Activated T-cell treated with anti-CD3 and anti-CD28 coated beads, Interleukin-2, amount 50 U/mL, for 72 hours (primary cell): ENCODE results near the gene CD80. TPM values are rescaled to one million over a fixed set of nuclear protein-coding genes. Genes with fewer than 3 reads are reported as not detected.
A peak's percentile ranks its signal among the peaks of the same experiment; 100 is the strongest.

Experiments used
- ATAC-seq, 2 donors: fragments of 150-1000 bp; cut with Tn5 transposase; replicated peaks in 1 of 2; 2 replicates each; pipeline ENCODE4 v1.10.0; 2021; ENCODE audit warnings: moderate library complexity in 2 of 2, mild to moderate bottlenecking in 1 of 2
- DNase-seq, 2 donors: peaks; one replicate each; pipeline ENCODE4 v3.0.0; 2021 to 2022; ENCODE audit warnings: mixed read lengths in 1 of 2
- H3K27ac Mint-ChIP-seq: one replicate; pipeline ENCODE4 v1.8.0; 2022; ENCODE audit warnings: mild to moderate bottlenecking, moderate library complexity, mixed read lengths
- H3K27me3 Mint-ChIP-seq: one replicate; pipeline ENCODE4 v1.8.0; 2022; ENCODE audit warnings: low read depth, mixed read lengths
- H3K36me3 Mint-ChIP-seq, 2 donors: one replicate each; pipeline ENCODE4 v1.8.0; 2022; ENCODE audit warnings: mixed read lengths in 2 of 2, mild to moderate bottlenecking in 1 of 2; ENCODE audit not compliant: insufficient read depth in 2 of 2
- H3K4me1 Mint-ChIP-seq: one replicate; pipeline ENCODE4 v1.8.0; 2022; ENCODE audit warnings: low read depth, mixed read lengths
- H3K4me3 Mint-ChIP-seq, 2 donors: one replicate each; pipeline ENCODE4 v1.8.0; 2022; ENCODE audit warnings: mild to moderate bottlenecking in 2 of 2, mixed read lengths in 2 of 2, moderate library complexity in 2 of 2
- H3K9me3 Mint-ChIP-seq, 2 donors: one replicate each; pipeline ENCODE4 v1.8.0; 2022; ENCODE audit warnings: mixed read lengths in 2 of 2
- total RNA-seq, 2 donors: library from RNA; stranded (reverse); gene quantifications; one replicate each; pipeline ENCODE4 v1.2.3, GENCODE V29; 2022

CD80 gene
- total RNA-seq, 2 donors from 2014 or later, result 8.3 to 11.9 TPM

DNA sequence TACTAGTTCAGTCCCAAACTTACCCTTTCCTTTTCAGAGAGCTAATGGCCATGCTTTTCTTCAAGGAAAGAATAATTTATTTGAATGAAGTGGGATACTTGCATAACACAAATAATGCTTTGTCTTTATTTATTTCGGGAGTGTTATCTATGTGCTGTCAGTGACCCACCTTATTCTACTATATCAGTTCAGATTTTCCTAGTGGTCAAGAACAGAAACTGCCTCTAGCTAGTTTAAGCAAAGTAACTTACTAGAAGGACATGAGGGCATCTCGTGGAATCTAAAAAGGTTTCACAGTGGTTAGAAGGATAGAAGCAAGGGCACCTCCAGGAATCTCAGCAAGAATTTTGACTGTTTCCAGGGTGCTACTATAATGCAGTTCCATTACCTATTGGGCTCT lies 64.8 kb downstream of the CD80 start:
- Mint-ChIP-seq H3K27me3 (no peaks in the 10 kb centered on the region), H3K4me1 (peaks cover 42% of the 10 kb centered on the region), H3K27ac (no peak overlapping the region), H3K4me3 (no peak overlapping the region), H3K9me3 (no peaks in the 10 kb centered on the region), H3K36me3 (peaks cover 5 to 30% of the 10 kb centered on the region in 2 donors)
- ATAC-seq (no peak), DNase-seq (no peak)

GRCh38 chr3:119492810-119493209 lies 66.6 kb downstream of the CD80 start:
- H3K27ac Mint-ChIP-seq, result no peak overlapping the region
- no peaks in the 10 kb centered on the region for H3K9me3 Mint-ChIP-seq
- H3K27me3 Mint-ChIP-seq, result no peaks in the 10 kb centered on the region
- no peak overlapping the region for H3K4me3 Mint-ChIP-seq
- H3K4me1 Mint-ChIP-seq, result peaks cover 37% of the 10 kb centered on the region
- ATAC-seq (peak in 1 of 2 donors; percentile 36), DNase-seq (no peak)
- H3K36me3 Mint-ChIP-seq, result peaks cover 1 to 24% of the 10 kb centered on the region in 2 donors

GRCh38 chr3:119492128-119492527 lies 67.3 kb downstream of the CD80 start:
- DNase-seq (no peak), ATAC-seq (no peak)
- H3K27me3 Mint-ChIP-seq, result no peaks in the 10 kb centered on the region
- H3K4me3 Mint-ChIP-seq, result no peak overlapping the region
- H3K4me1 Mint-ChIP-seq, result peaks cover 30% of the 10 kb centered on the region
- peaks cover 1 to 25% of the 10 kb centered on the region in 2 donors for H3K36me3 Mint-ChIP-seq
- no peaks in the 10 kb centered on the region for H3K9me3 Mint-ChIP-seq
- no peak overlapping the region for H3K27ac Mint-ChIP-seq

DNA sequence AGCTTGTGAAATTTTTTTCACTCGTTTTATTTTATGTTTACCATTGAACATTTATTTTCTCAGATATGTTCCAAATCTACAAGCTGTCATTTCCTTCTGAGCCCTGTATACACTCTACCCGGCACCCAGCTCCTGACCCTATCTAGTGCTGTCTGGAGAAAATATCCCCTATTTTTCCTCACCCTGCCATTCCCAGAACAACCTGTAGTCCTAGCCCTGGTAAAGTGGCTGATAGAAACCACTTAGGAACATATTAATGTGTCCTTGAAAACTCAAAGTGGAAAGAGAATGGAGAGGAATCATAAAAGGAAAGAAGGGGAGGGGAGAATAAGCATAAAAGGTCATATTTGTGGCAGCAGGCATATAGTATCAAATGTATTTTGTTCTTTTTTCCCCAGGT lies 69.3 kb downstream of the CD80 start:
- ATAC-seq (no peak), DNase-seq (no peak)
- Mint-ChIP-seq H3K9me3 (no peaks in the 10 kb centered on the region), H3K36me3 (peaks cover 1 to 33% of the 10 kb centered on the region in 2 donors), H3K27me3 (no peaks in the 10 kb centered on the region), H3K4me1 (peaks cover 21% of the 10 kb centered on the region), H3K4me3 (no peak overlapping the region), H3K27ac (peak overlapping the region; percentile 66)

GRCh38 chr3:119485563-119485962 lies 73.9 kb downstream of the CD80 start:
- DNase-seq, result no peak
- no peak for ATAC-seq
- Mint-ChIP-seq H3K4me3 (no peak overlapping the region), H3K36me3 (peaks cover 0 to 15% of the 10 kb centered on the region in 2 donors), H3K27me3 (no peaks in the 10 kb centered on the region), H3K4me1 (peaks cover 6% of the 10 kb centered on the region), H3K27ac (peak overlapping the region; percentile 17), H3K9me3 (no peaks in the 10 kb centered on the region)

- no peak for DNase-seq
- Mint-ChIP-seq H3K36me3 (peaks cover 0 to 15% of the 10 kb centered on the region in 2 donors), H3K27me3 (no peaks in the 10 kb centered on the region)
These were observed 76.3 kb downstream of the CD80 start for GRCh38 chr3:119483101-119483500.

GRCh38 chr3:119481079-119481478 lies 78.3 kb downstream of the CD80 start:
- no peak overlapping the region for H3K4me3 Mint-ChIP-seq
- no peaks in the 10 kb centered on the region for H3K27me3 Mint-ChIP-seq
- H3K36me3 Mint-ChIP-seq, result peaks cover 2 to 11% of the 10 kb centered on the region in 2 donors
- no peak for DNase-seq
- peaks cover 6% of the 10 kb centered on the region for H3K4me1 Mint-ChIP-seq
- no peaks in the 10 kb centered on the region for H3K9me3 Mint-ChIP-seq
- ATAC-seq, result no peak
- peak overlapping the region; percentile 56 for H3K27ac Mint-ChIP-seq

More at GRCh38 chr3:119483101-119483500, 76.3 kb downstream of the CD80 start:
- H3K27ac Mint-ChIP-seq, result peak overlapping the region; percentile 61
- no peaks in the 10 kb centered on the region for H3K9me3 Mint-ChIP-seq
- peaks cover 6% of the 10 kb centered on the region for H3K4me1 Mint-ChIP-seq
- no peak overlapping the region for H3K4me3 Mint-ChIP-seq
- no peak for ATAC-seq

Other genes with a start within 250 kb of the CD80 start
- 10 to 100 TPM; 47.7 to 67.4 TPM for gene TMEM39A, start 96.0 kb downstream of the CD80 start, total RNA-seq
- gene POGLUT1, start 90.7 kb downstream of the CD80 start, total RNA-seq, result 10 to 100 TPM; 35.4 to 48.4 TPM
- 10 to 100 TPM; 89.6 to 89.9 TPM for gene TIMMDC1, start 61.1 kb downstream of the CD80 start, total RNA-seq
- 10 to 100 TPM in 1 of 2 donors, 1 to 10 TPM in 1; 6.3 to 13.8 TPM for gene ADPRH, start 19.9 kb upstream of the CD80 start, total RNA-seq
- gene PLA1A, start 38.3 kb upstream of the CD80 start, total RNA-seq, result 1 to 10 TPM in 1 of 2 donors, under 1 TPM in 1; 0.79 to 1.2 TPM
- 1 to 10 TPM; 6.6 to 7.2 TPM for gene POPDC2, start 101.0 kb upstream of the CD80 start, total RNA-seq
- 10 to 100 TPM; 58.5 to 63.9 TPM for gene COX17, start 117.8 kb upstream of the CD80 start, total RNA-seq
- gene CFAP91, start 143.4 kb upstream of the CD80 start, total RNA-seq, result under 1 TPM; 0.30 to 0.41 TPM
- under 1 TPM; 0.17 to 0.25 TPM for gene NR1I2, start 222.5 kb upstream of the CD80 start, total RNA-seq